Endothelial cell of umbilical vein (primary cell): ENCODE data around the gene ADCYAP1R1. TPM values are rescaled to one million over a fixed set of nuclear protein-coding genes. Genes with fewer than 3 reads are reported as not detected.

Experiments
- BruUV-seq: library from RNA; stranded (reverse); fragments of 400-500 nt; replicated peaks from 2 replicates; lab custom pipeline; 2021; lab: Mats Ljungman, UMichigan
- CTCF ChIA-PET: fragments of 300-600, 350-600 bp; sonication (Branson Sonifier 250); formaldehyde crosslinking; loops from one replicate; lab custom pipeline; 2021; ENCODE audit warnings: antibody characterized with exemption, inconsistent platforms; lab: Charles Lee
- POLR2A ChIA-PET: fragments of 300-600, 350-600 bp; sonication (Branson Sonifier 250); formaldehyde crosslinking; loops from one replicate; lab custom pipeline; 2021; ENCODE audit warnings: antibody characterized with exemption, inconsistent platforms; lab: Charles Lee
- DNase-seq: peaks from one replicate; pipeline ENCODE4 v3.0.0-alpha.2; 2011; ENCODE audit warnings: low read depth, low spot score
- FAIRE-seq: peaks from 2 replicates; lab custom pipeline; 2011; peaks lifted over from hg19 to GRCh38; lab: Jason Lieb, UNC
- H2AFZ ChIP-seq: 2 replicates; pipeline ENCODE4 v1.6.0; 2012; ENCODE audit warnings: low read depth, low read length, control low read depth, inconsistent platforms
- H3K27ac ChIP-seq: 2 replicates; pipeline ENCODE4 v1.5.1; 2011; ENCODE audit warnings: low read depth, mild to moderate bottlenecking, control low read depth, low read length, moderate library complexity; ENCODE audit not compliant: insufficient read depth
- H3K27me3 ChIP-seq, 2 experiments: 2 replicates each; pipeline versions ENCODE4 v1.6.0 to v1.6.1; 2011; ENCODE audit warnings: low read length in 2 of 2, mixed read lengths in 1 of 2; ENCODE audit not compliant: control insufficient read depth in 2 of 2, insufficient read depth in 2 of 2
- H3K36me3 ChIP-seq, 2 experiments: 2 replicates in 1 of 2; 3 replicates in 1 of 2; pipeline ENCODE4 v1.5.1; 2011; ENCODE audit warnings: low read length in 2 of 2, mild to moderate bottlenecking in 1 of 2, moderate library complexity in 1 of 2; ENCODE audit not compliant: control insufficient read depth in 2 of 2, insufficient read depth in 2 of 2; ENCODE audit errors: extremely low read depth in 1 of 2
- H3K4me1 ChIP-seq: 3 replicates; pipeline ENCODE4 v1.5.1; 2011; ENCODE audit warnings: mild to moderate bottlenecking, low read length; ENCODE audit not compliant: control insufficient read depth, insufficient read depth; ENCODE audit errors: extremely low read depth
- H3K4me2 ChIP-seq: 2 replicates; pipeline ENCODE4 v1.6.1; 2011; ENCODE audit warnings: low read length, control low read depth, mixed read lengths; ENCODE audit not compliant: insufficient read depth
- H3K4me3 ChIP-seq, 3 experiments: fragments of 200-600 bp in 1 of 3; sonication (generic), shearing (Covaris generic) in 1 of 3; replicated peaks in 1 of 3; 2 replicates each; pipeline ENCODE4 v1.5.1; 2011 to 2016; ENCODE audit warnings: control low read depth in 3 of 3, low read length in 3 of 3, mild to moderate bottlenecking in 2 of 3, inconsistent platforms in 1 of 3, low read depth in 1 of 3, moderate library complexity in 1 of 3; ENCODE audit not compliant: insufficient read depth in 1 of 3
- H3K79me2 ChIP-seq: 2 replicates; pipeline ENCODE4 v1.6.0; 2012; ENCODE audit warnings: low read length, inconsistent platforms; ENCODE audit not compliant: control insufficient read depth, insufficient read depth
- H3K9ac ChIP-seq: replicated peaks from 2 replicates; pipeline ENCODE3; 2011; ENCODE audit warnings: low read length, control low read depth; ENCODE audit not compliant: insufficient read depth; ENCODE audit errors: extremely low read depth
- H3K9me1 ChIP-seq: replicated peaks from 3 replicates; pipeline ENCODE4 v1.6.0; 2011; ENCODE audit warnings: mild to moderate bottlenecking, low read length; ENCODE audit not compliant: control insufficient read depth, insufficient read depth; ENCODE audit errors: extremely low read depth
- H3K9me3 ChIP-seq: replicated peaks from 2 replicates; pipeline ENCODE4 v1.5.1; 2012; ENCODE audit warnings: low read length, inconsistent platforms; ENCODE audit not compliant: control insufficient read depth, insufficient read depth
- H4K20me1 ChIP-seq: replicated peaks from 2 replicates; pipeline ENCODE3; 2011; ENCODE audit warnings: mild to moderate bottlenecking, low read length; ENCODE audit not compliant: control insufficient read depth, insufficient read depth; ENCODE audit errors: extremely low read depth
- CTCF ChIP-seq, 2 donors: IDR thresholded peaks; 1 replicate in 1 of 2; 2 replicates in 1 of 2; pipeline ENCODE4 v1.5.1; 2011; ENCODE audit warnings: low read length in 2 of 2, mild to moderate bottlenecking in 2 of 2, moderate library complexity in 2 of 2, control low read depth in 1 of 2, inconsistent platforms in 1 of 2, low read depth in 1 of 2; ENCODE audit not compliant: insufficient read depth in 1 of 2; ENCODE audit errors: extremely low read depth in 1 of 2
- EZH2 ChIP-seq: IDR thresholded peaks from 2 replicates; pipeline ENCODE4 v1.6.1; 2012; ENCODE audit warnings: borderline replicate concordance, low read depth, mild to moderate bottlenecking, moderate library complexity, low read length, inconsistent platforms; ENCODE audit not compliant: severe bottlenecking
- FOS ChIP-seq: IDR thresholded peaks from 2 replicates; pipeline ENCODE4 v1.6.1; 2011; ENCODE audit warnings: mild to moderate bottlenecking, low read length, moderate library complexity, borderline replicate concordance; ENCODE audit not compliant: insufficient read depth
- GATA2 ChIP-seq: IDR thresholded peaks from 2 replicates; pipeline ENCODE4 v1.7.0; 2011; ENCODE audit warnings: low read depth, mild to moderate bottlenecking, moderate library complexity, mixed read lengths, low read length; ENCODE audit not compliant: insufficient read length, insufficient read depth
- JUN ChIP-seq: IDR thresholded peaks from 2 replicates; pipeline ENCODE4 v1.6.1; 2011; ENCODE audit warnings: borderline replicate concordance, low read depth; ENCODE audit not compliant: insufficient read length, insufficient read depth
- MAX ChIP-seq: IDR thresholded peaks from 2 replicates; pipeline ENCODE4 v1.6.1; 2011; ENCODE audit not compliant: insufficient read depth, insufficient read length
- MYC ChIP-seq: IDR thresholded peaks from one replicate; pipeline ENCODE4 v1.6.1; 2011; ENCODE audit warnings: mild to moderate bottlenecking, low read depth, low read length
- POLR2A ChIP-seq: IDR thresholded peaks from 2 replicates; pipeline ENCODE4 v1.6.1; 2012; ENCODE audit warnings: low read depth, mild to moderate bottlenecking, control low read depth, low read length
- POLR2AphosphoS5 ChIP-seq: IDR thresholded peaks from 2 replicates; pipeline ENCODE4 v1.6.1; 2012; ENCODE audit warnings: low read depth, mild to moderate bottlenecking, control low read depth, low read length, moderate library complexity; ENCODE audit not compliant: insufficient read depth
- dilution Hi-C: fragments of 300-500 bp; cut with MboI; formaldehyde crosslinking; loops from one replicate; pipeline ENCODE4 v1.15.0; 2019; ENCODE audit warnings: low sequenced_read_pairs; ENCODE audit not compliant: extremely low pct_ligation_motif_present
- intact Hi-C: fragments of 100-400 bp; cut with micrococcal nuclease; formaldehyde crosslinking; loops from one replicate; pipeline ENCODE4 v1.10.0; 2022
- polyA plus RNA-seq, 4 experiments: library from polyadenylated mRNA; depleted of rRNA in 3 of 4; stranded (reverse) in 3 of 4; unstranded in 1 of 4; fragments of >200 nt; gene quantifications; 2 replicates each; pipeline versions ENCODE4 v1.2.1 to v1.2.3, GENCODE V29; 2011 to 2012; ENCODE audit warnings: missing spikeins in 1 of 4
- total RNA-seq: library from RNA; stranded (reverse); gene quantifications from 2 replicates; pipeline ENCODE4 v1.2.3, GENCODE V29; 2021

Gene ADCYAP1R1
- total and polyA plus RNA-seq, 2 donors (not counting 3 experiments of a cell fraction or from before 2014, with no cell fraction given): 0.04 TPM; not detected in 1

GRCh38 chr7:31133497-31133896, 81.4 kb downstream of the ADCYAP1R1 start:
- H3K4me3 ChIP-seq: no peak overlapping the region
- H3K9me3 ChIP-seq: no peaks in the 10 kb centered on the region
- TF ChIP-seq POLR2A (no peak), MAX (no peak), MYC (no peak), EZH2 (no peak), POLR2AphosphoS5 (no peak), FOS (no peak), GATA2 (no peak), CTCF (IDR thresholded peaks at IDR 0.05; ENCODE audit: extremely low read depth in 1 of 2, insufficient read depth in 1 of 2, low read depth in 1 of 2, low read length in 2 of 2) (no peak), JUN (no peak)
- H3K4me1 ChIP-seq: no peaks in the 10 kb centered on the region
- no TSS peak for BruUV-seq
- ChIA-PET CTCF (interaction anchor here (1.0 to 8.0 kb wide), 20 partner anchors 11 to 1075 kb away, joined by 3 to 150 read pairs (median 8); no protein-coding TSS in a partner anchor), POLR2A (no interaction called here)
- DNase-seq: no peak
- no peak overlapping the region for H2AFZ ChIP-seq
- H3K36me3 ChIP-seq: no peaks in the 10 kb centered on the region
- FAIRE-seq: no peak
- H3K27ac ChIP-seq: no peak overlapping the region
- H4K20me1 ChIP-seq: no peaks in the 10 kb centered on the region
- intact Hi-C loops (no loop called here), dilution Hi-C loops (no loop called here)
- H3K27me3 ChIP-seq: no peaks in the 10 kb centered on the region
- H3K9ac ChIP-seq: no peak overlapping the region
- no peaks in the 10 kb centered on the region for H3K79me2 ChIP-seq
- no peak overlapping the region for H3K4me2 ChIP-seq
- H3K9me1 ChIP-seq: no peaks in the 10 kb centered on the region
